ENCODE data around the gene ZBED5. TPM values are rescaled to one million over a fixed set of nuclear protein-coding genes. Genes with fewer than 3 reads are reported as not detected.
A peak's percentile ranks its signal among the peaks of the same experiment; 100 is the strongest.

ZBED5 gene
- total and polyA plus RNA-seq, 9 of the 15 experiments (the other 6 are each of a cell fraction or from before 2014, with no cell fraction given), result 12.4 to 70.7 (median 26.8) TPM

DNA sequence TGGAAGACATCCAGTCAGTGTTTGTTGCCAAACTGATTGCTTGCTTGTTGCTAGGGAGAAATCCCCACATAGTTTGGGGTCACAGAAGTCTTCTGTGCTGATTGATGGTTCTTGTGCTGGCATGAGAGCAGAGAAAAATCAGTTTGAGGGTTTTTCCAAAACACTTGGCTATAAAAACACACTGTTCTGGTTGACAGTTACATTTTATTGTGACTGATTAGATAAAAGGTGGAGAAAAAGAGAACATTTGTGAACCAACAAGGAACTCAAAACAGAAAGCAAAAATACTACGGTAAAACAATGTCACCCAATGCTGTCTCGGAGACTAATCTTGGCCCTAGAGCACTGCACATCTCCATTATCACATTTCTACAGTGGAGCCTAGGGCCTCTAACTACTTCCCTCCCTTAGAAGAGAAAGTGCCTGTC, 34.7 kb downstream of the ZBED5 start:
- Histone ChIP-seq H3K9me1 (ENCODE audit: control insufficient read depth, insufficient read depth, low read length) (no peaks in the 10 kb centered on the region), H3K4me2 (ENCODE audit: insufficient read depth, low read length) (peak overlapping the region; percentile 59; the same call in 1 of the 2 replicates), H3K4me1 (replicated peaks in 1 of 2; ENCODE audit: control insufficient read depth in 2 of 2, insufficient read depth in 2 of 2, low read length in 2 of 2) (peaks cover 0 to 26% of the 10 kb centered on the region in 2 experiments; a peak in 4 of 5 replicates), H4K20me1 (replicated peaks; ENCODE audit: control insufficient read depth, insufficient read depth, low read length) (no peaks in the 10 kb centered on the region), H3K79me2 (ENCODE audit: control insufficient read depth, insufficient read depth, low read length) (no peaks in the 10 kb centered on the region), H2AFZ (ENCODE audit: low read depth, low read length) (peak overlapping the region; percentile 95), H3K36me3 (ENCODE audit: control insufficient read depth, insufficient read depth, low read length) (no peaks in the 10 kb centered on the region), H3K27me3 (ENCODE audit: control insufficient read depth in 2 of 2, insufficient read depth in 2 of 2, low read length in 2 of 2) (no peaks in the 10 kb centered on the region), H3K4me3 (no peak overlapping the region), H3K9me3 (replicated peaks; ENCODE audit: control insufficient read depth, insufficient read depth, low read depth, low read length) (no peaks in the 10 kb centered on the region), H3K27ac (ENCODE audit: extremely low read depth, low read depth, low read length) (peak overlapping the region; percentile 54; the same call in 2 of the 3 replicates), H3K9ac (ENCODE audit: insufficient read depth in 1 of 2, low read depth in 2 of 2, low read length in 2 of 2) (peak overlapping the region; percentile 5 to 42; a peak in 3 of 4 replicates)
- CTCF ChIA-PET (ENCODE audit: low intra/inter-chr PET ratio), result no interaction called here
- DNase-seq (ENCODE audit: extremely low read depth in 1 of 4, low spot score in 3 of 4), result peak in 2 of 4 experiments; percentile 50 to 53
- in situ Hi-C loops (cut with MboI), result no loop called here
- no TSS peak for BruUV-seq (replicated peaks)
- peak; percentile 80 for ATAC-seq
- POLR2A ChIA-PET, result interaction anchor here (0.8 to 2.2 kb wide), 2 partner anchors 14 kb away, joined by 3 to 15 read pairs; partner anchors contain the start of gene EIF4G2
- WGBS (ENCODE audit: insufficient coverage, low coverage, missing lambda C conversion rate), result 26% methylated on average over 2 of the region's 2 CpGs
- intact Hi-C loops (cut with micrococcal nuclease), result no loop called here
- no peak for FAIRE-seq
- TF ChIP-seq NR3C1 (CRISPR knock-in tag; IDR thresholded peaks at IDR 0.05), result no peak
- TF ChIP-seq, protein P1, sequence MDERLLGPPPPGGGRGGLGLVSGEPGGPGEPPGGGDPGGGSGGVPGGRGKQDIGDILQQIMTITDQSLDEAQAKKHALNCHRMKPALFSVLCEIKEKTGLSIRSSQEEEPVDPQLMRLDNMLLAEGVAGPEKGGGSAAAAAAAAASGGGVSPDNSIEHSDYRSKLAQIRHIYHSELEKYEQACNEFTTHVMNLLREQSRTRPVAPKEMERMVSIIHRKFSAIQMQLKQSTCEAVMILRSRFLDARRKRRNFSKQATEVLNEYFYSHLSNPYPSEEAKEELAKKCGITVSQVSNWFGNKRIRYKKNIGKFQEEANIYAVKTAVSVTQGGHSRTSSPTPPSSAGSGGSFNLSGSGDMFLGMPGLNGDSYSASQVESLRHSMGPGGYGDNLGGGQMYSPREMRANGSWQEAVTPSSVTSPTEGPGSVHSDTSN (CRISPR knock-in tag; IDR thresholded peaks at IDR 0.05; ENCODE audit: low read depth), result no peak
- TF ChIP-seq, protein P1 (tag; conservative IDR thresholded peaks at IDR 0.05; ENCODE audit: low read depth), result peak; percentile 80
- TF ChIP-seq, protein P2, sequence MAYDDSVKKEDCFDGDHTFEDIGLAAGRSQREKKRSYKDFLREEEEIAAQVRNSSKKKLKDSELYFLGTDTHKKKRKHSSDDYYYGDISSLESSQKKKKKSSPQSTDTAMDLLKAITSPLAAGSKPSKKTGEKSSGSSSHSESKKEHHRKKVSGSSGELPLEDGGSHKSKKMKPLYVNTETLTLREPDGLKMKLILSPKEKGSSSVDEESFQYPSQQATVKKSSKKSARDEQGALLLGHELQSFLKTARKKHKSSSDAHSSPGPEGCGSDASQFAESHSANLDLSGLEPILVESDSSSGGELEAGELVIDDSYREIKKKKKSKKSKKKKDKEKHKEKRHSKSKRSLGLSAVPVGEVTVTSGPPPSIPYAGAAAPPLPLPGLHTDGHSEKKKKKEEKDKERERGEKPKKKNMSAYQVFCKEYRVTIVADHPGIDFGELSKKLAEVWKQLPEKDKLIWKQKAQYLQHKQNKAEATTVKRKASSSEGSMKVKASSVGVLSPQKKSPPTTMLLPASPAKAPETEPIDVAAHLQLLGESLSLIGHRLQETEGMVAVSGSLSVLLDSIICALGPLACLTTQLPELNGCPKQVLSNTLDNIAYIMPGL (CRISPR knock-in tag; IDR thresholded peaks at IDR 0.05), result no peak
- peak; percentile 12 for TF ChIP-seq ZFP36 (IDR thresholded peaks at IDR 0.05; ENCODE audit: low read depth, low read length, partially characterized antibody)
- TF ChIP-seq, protein P3, sequence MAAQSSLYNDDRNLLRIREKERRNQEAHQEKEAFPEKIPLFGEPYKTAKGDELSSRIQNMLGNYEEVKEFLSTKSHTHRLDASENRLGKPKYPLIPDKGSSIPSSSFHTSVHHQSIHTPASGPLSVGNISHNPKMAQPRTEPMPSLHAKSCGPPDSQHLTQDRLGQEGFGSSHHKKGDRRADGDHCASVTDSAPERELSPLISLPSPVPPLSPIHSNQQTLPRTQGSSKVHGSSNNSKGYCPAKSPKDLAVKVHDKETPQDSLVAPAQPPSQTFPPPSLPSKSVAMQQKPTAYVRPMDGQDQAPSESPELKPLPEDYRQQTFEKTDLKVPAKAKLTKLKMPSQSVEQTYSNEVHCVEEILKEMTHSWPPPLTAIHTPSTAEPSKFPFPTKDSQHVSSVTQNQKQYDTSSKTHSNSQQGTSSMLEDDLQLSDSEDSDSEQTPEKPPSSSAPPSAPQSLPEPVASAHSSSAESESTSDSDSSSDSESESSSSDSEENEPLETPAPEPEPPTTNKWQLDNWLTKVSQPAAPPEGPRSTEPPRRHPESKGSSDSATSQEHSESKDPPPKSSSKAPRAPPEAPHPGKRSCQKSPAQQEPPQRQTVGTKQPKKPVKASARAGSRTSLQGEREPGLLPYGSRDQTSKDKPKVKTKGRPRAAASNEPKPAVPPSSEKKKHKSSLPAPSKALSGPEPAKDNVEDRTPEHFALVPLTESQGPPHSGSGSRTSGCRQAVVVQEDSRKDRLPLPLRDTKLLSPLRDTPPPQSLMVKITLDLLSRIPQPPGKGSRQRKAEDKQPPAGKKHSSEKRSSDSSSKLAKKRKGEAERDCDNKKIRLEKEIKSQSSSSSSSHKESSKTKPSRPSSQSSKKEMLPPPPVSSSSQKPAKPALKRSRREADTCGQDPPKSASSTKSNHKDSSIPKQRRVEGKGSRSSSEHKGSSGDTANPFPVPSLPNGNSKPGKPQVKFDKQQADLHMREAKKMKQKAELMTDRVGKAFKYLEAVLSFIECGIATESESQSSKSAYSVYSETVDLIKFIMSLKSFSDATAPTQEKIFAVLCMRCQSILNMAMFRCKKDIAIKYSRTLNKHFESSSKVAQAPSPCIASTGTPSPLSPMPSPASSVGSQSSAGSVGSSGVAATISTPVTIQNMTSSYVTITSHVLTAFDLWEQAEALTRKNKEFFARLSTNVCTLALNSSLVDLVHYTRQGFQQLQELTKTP (IDR thresholded peaks at IDR 0.05; ENCODE audit: low read depth in 1 of 2, partially characterized antibody in 2 of 2), result peak in 1 of 2 experiments; percentile 83
- TF ChIP-seq TAL1 (IDR thresholded peaks at IDR 0.05), result peak; percentile 17; the same call in 1 of the 2 replicates
- peak; percentile 98 for TF ChIP-seq ZSCAN32 (CRISPR knock-in tag; IDR thresholded peaks at IDR 0.05)
- peak; percentile 63 for TF ChIP-seq MEIS2 (IDR thresholded peaks at IDR 0.05; ENCODE audit: partially characterized antibody)
- peak; percentile 8; the same call in 1 of the 2 replicates for TF ChIP-seq ARID1B (IDR thresholded peaks at IDR 0.05)
- no peak for TF ChIP-seq RBM17 (IDR thresholded peaks at IDR 0.05; ENCODE audit: borderline replicate concordance, low read depth, low read length)
- 0 out of 2 replicates have a peak, but pooled peaks have one; percentile 12 for TF ChIP-seq CBFA2T3 (IDR thresholded peaks at IDR 0.05)
- TF ChIP-seq, protein P4, sequence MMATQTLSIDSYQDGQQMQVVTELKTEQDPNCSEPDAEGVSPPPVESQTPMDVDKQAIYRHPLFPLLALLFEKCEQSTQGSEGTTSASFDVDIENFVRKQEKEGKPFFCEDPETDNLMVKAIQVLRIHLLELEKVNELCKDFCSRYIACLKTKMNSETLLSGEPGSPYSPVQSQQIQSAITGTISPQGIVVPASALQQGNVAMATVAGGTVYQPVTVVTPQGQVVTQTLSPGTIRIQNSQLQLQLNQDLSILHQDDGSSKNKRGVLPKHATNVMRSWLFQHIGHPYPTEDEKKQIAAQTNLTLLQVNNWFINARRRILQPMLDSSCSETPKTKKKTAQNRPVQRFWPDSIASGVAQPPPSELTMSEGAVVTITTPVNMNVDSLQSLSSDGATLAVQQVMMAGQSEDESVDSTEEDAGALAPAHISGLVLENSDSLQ (IDR thresholded peaks at IDR 0.05), result peak; percentile 35; the same call in 1 of the 2 replicates
